ENCODE measurements around the gene TPPP. TPM values are rescaled to one million over a fixed set of nuclear protein-coding genes. Genes with fewer than 3 reads are reported as not detected.

Gene TPPP
- total and polyA plus RNA-seq, 12 donors: 0.39 to 9.1 (median 2.0) TPM

- intact Hi-C loops (cut with DNase I): no loop called here
- WGBS, 4 donors: 95 to 97% (median 96%) methylated on average over 8 to 11 of the region's 11 CpGs
- H3K27ac ChIP-seq: no peak overlapping the region
- no peaks in the 10 kb centered on the region for H3K27me3 ChIP-seq
- DNase-seq: no peak
- H3K4me3 ChIP-seq: no peak overlapping the region
- H3K9me3 ChIP-seq (replicated peaks in 1 of 3): no peaks in the 10 kb centered on the region
- no peak for TF ChIP-seq POLR2A (IDR thresholded peaks at IDR 0.05)
- TF ChIP-seq CTCF (IDR thresholded peaks at IDR 0.05): no peak
- H3K36me3 ChIP-seq (replicated peaks in 1 of 2): peaks cover 0 to 5% of the 10 kb centered on the region in 2 donors
- H3K4me1 ChIP-seq (replicated peaks in 1 of 2): no peaks in the 10 kb centered on the region
Observed at GRCh38 chr5:660491-661030, 32.6 kb downstream of the TPPP start.

- no peak overlapping the region for H3K4me3 ChIP-seq
- H3K27me3 ChIP-seq: no peaks in the 10 kb centered on the region
- 97 to 98% (median 97%) methylated on average over 15 to 16 of the region's 16 CpGs for WGBS, 4 donors
- no peak for DNase-seq
- no peaks in the 10 kb centered on the region for H3K4me1 ChIP-seq (replicated peaks in 1 of 2)
- no peaks in the 10 kb centered on the region for H3K9me3 ChIP-seq (replicated peaks in 1 of 3)
- peaks cover 0 to 5% of the 10 kb centered on the region in 2 donors for H3K36me3 ChIP-seq (replicated peaks in 1 of 2)
- intact Hi-C loops (cut with DNase I): no loop called here
- no peak for TF ChIP-seq CTCF (IDR thresholded peaks at IDR 0.05)
- TF ChIP-seq POLR2A (IDR thresholded peaks at IDR 0.05): no peak
- no peak overlapping the region for H3K27ac ChIP-seq
Observed at GRCh38 chr5:659496-660263, 33.5 kb downstream of the TPPP start.

GRCh38 chr5:658103-658502 is 35.0 kb downstream of the TPPP start:
- no peaks in the 10 kb centered on the region for H3K4me1 ChIP-seq (replicated peaks in 1 of 2)
- H3K36me3 ChIP-seq (replicated peaks in 1 of 2): no peaks in the 10 kb centered on the region
- TF ChIP-seq POLR2A (IDR thresholded peaks at IDR 0.05) (no peak), CTCF (IDR thresholded peaks at IDR 0.05) (no peak)
- intact Hi-C loops (cut with DNase I): no loop called here
- H3K4me3 ChIP-seq: no peak overlapping the region
- no peaks in the 10 kb centered on the region for H3K9me3 ChIP-seq (replicated peaks in 1 of 3)
- H3K27ac ChIP-seq: no peak overlapping the region
- DNase-seq: no peak
- WGBS, 4 donors: 91 to 99% (median 97%) methylated on average over 4 to 5 of the region's 5 CpGs
- no peaks in the 10 kb centered on the region for H3K27me3 ChIP-seq

- Histone ChIP-seq H3K27me3 (no peaks in the 10 kb centered on the region), H3K4me3 (no peak overlapping the region), H3K27ac (no peak overlapping the region), H3K4me1 (replicated peaks in 1 of 2) (no peaks in the 10 kb centered on the region), H3K9me3 (replicated peaks in 1 of 3) (no peaks in the 10 kb centered on the region), H3K36me3 (replicated peaks in 1 of 2) (no peaks in the 10 kb centered on the region)
- WGBS, 4 donors: 63 to 91% (median 76%) methylated on average over 6 of the region's 6 CpGs
- intact Hi-C loops (cut with DNase I): no loop called here
- peak in 3 of 7 donors; percentile 42 to 70 (median 67) for DNase-seq
- no peak for TF ChIP-seq CTCF (IDR thresholded peaks at IDR 0.05)
- TF ChIP-seq POLR2A (IDR thresholded peaks at IDR 0.05): no peak
Observed at GRCh38 chr5:657570-657969, 35.6 kb downstream of the TPPP start.
